ENCODE measurements around the gene BCL11A.

BCL11A gene

GRCh38 chr2:60472041-60472440 lies 81.4 kb downstream of the BCL11A start:
- DNase-seq (ENCODE audit: extremely low read depth, insufficient read length): no peak
- Histone ChIP-seq H3K27me3 (replicated peaks; ENCODE audit: control insufficient read depth, insufficient read depth, low read length) (no peaks in the 10 kb centered on the region), H3K36me3 (ENCODE audit: control insufficient read depth, insufficient read depth, low read length) (0 out of 2 replicates have a peak, but pooled peaks cover 1% of the 10 kb centered on the region), H3K4me3 (replicated peaks; ENCODE audit: low read depth, low read length) (no peak overlapping the region)
- TF ChIP-seq CTCF (IDR thresholded peaks at IDR 0.05; ENCODE audit: insufficient read depth, low read length, poor library complexity, severe bottlenecking): no peak

GRCh38 chr2:60470340-60470739 lies 83.1 kb downstream of the BCL11A start:
- no peaks in the 10 kb centered on the region for H3K27me3 ChIP-seq (replicated peaks; ENCODE audit: control insufficient read depth, insufficient read depth, low read length)
- no peak overlapping the region for H3K4me3 ChIP-seq (replicated peaks; ENCODE audit: low read depth, low read length)
- 0 out of 2 replicates have a peak, but pooled peaks cover 1% of the 10 kb centered on the region for H3K36me3 ChIP-seq (ENCODE audit: control insufficient read depth, insufficient read depth, low read length)
- TF ChIP-seq CTCF (IDR thresholded peaks at IDR 0.05; ENCODE audit: insufficient read depth, low read length, poor library complexity, severe bottlenecking): no peak
- DNase-seq (ENCODE audit: extremely low read depth, insufficient read length): no peak

GRCh38 chr2:60469536-60470317 lies 83.7 kb downstream of the BCL11A start:
- TF ChIP-seq CTCF (IDR thresholded peaks at IDR 0.05; ENCODE audit: insufficient read depth, low read length, poor library complexity, severe bottlenecking): no peak
- DNase-seq (ENCODE audit: extremely low read depth, insufficient read length): no peak
- H3K4me3 ChIP-seq (replicated peaks; ENCODE audit: low read depth, low read length): no peak overlapping the region
- H3K27me3 ChIP-seq (replicated peaks; ENCODE audit: control insufficient read depth, insufficient read depth, low read length): no peaks in the 10 kb centered on the region
- H3K36me3 ChIP-seq (ENCODE audit: control insufficient read depth, insufficient read depth, low read length): 0 out of 2 replicates have a peak, but pooled peaks cover 1% of the 10 kb centered on the region

- Histone ChIP-seq H3K4me3 (replicated peaks; ENCODE audit: low read depth, low read length) (no peak overlapping the region), H3K36me3 (ENCODE audit: control insufficient read depth, insufficient read depth, low read length) (0 out of 2 replicates have a peak, but pooled peaks cover 1% of the 10 kb centered on the region), H3K27me3 (replicated peaks; ENCODE audit: control insufficient read depth, insufficient read depth, low read length) (no peaks in the 10 kb centered on the region)
- DNase-seq (ENCODE audit: extremely low read depth, insufficient read length): no peak
- TF ChIP-seq CTCF (IDR thresholded peaks at IDR 0.05; ENCODE audit: insufficient read depth, low read length, poor library complexity, severe bottlenecking): no peak
These were observed 84.9 kb downstream of the BCL11A start for GRCh38 chr2:60468382-60469085.

GRCh38 chr2:60466161-60466702 lies 87.2 kb downstream of the BCL11A start:
- Histone ChIP-seq H3K36me3 (ENCODE audit: control insufficient read depth, insufficient read depth, low read length) (0 out of 2 replicates have a peak, but pooled peaks cover 1% of the 10 kb centered on the region), H3K27me3 (replicated peaks; ENCODE audit: control insufficient read depth, insufficient read depth, low read length) (no peaks in the 10 kb centered on the region), H3K4me3 (replicated peaks; ENCODE audit: low read depth, low read length) (no peak overlapping the region)
- DNase-seq (ENCODE audit: extremely low read depth, insufficient read length): no peak
- no peak for TF ChIP-seq CTCF (IDR thresholded peaks at IDR 0.05; ENCODE audit: insufficient read depth, low read length, poor library complexity, severe bottlenecking)

Measured in GM06990 (cell line).